ENCODE results near the gene DPP8.

Gene DPP8

GRCh38 chr15:65423976-65424679, 93.4 kb downstream of the DPP8 start:
- no peak for DNase-seq

GRCh38 chr15:65423150-65423975, 94.1 kb downstream of the DPP8 start:
- DNase-seq, result no peak

GRCh38 chr15:65421360-65422215, 95.9 kb downstream of the DPP8 start:
- no peak for DNase-seq

- no peak for DNase-seq
These were observed 96.5 kb downstream of the DPP8 start for GRCh38 chr15:65420975-65421359.

- DNase-seq, result no peak
These were observed 98.9 kb downstream of the DPP8 start for GRCh38 chr15:65418596-65418995.

GRCh38 chr15:65416845-65417416, 100.6 kb downstream of the DPP8 start:
- no peak for DNase-seq

- no peak for DNase-seq
These were observed 102.5 kb downstream of the DPP8 start for GRCh38 chr15:65414841-65415621.

- no peak for DNase-seq
These were observed 103.7 kb downstream of the DPP8 start for GRCh38 chr15:65413760-65414144.

- DNase-seq, result no peak
These were observed 104.3 kb downstream of the DPP8 start for GRCh38 chr15:65413051-65413759.

- no peak for DNase-seq
These were observed 104.9 kb downstream of the DPP8 start for GRCh38 chr15:65412556-65412955.

GRCh38 chr15:65411465-65412071, 105.9 kb downstream of the DPP8 start:
- DNase-seq, result no peak

- DNase-seq, result no peak
These were observed 106.5 kb downstream of the DPP8 start for GRCh38 chr15:65410972-65411371.

GRCh38 chr15:65410036-65410435, 107.5 kb downstream of the DPP8 start:
- no peak for DNase-seq

- DNase-seq, result no peak
These were observed 108.4 kb downstream of the DPP8 start for GRCh38 chr15:65409036-65409631.

GRCh38 chr15:65408324-65409035, 109.0 kb downstream of the DPP8 start:
- no peak for DNase-seq

- DNase-seq, result no peak
These were observed 111.0 kb downstream of the DPP8 start for GRCh38 chr15:65406424-65407000.

- no peak for DNase-seq
These were observed 111.6 kb downstream of the DPP8 start for GRCh38 chr15:65405791-65406423.

GRCh38 chr15:65404186-65404872, 113.2 kb downstream of the DPP8 start:
- DNase-seq, result no peak

All from stimulated activated CD4-positive, alpha-beta T cell treated with anti-CD3 and anti-CD28 coated beads, Interleukin-4, amount 100 ng/mL, for 24 hours (primary cell).